Measurements from ENCODE around the gene PCBP3. TPM values are rescaled to one million over a fixed set of nuclear protein-coding genes. Genes with fewer than 3 reads are reported as not detected.

Gene PCBP3
- total RNA-seq, 1 donor: 1.1 TPM

- Histone ChIP-seq H3K27me3 (ENCODE audit: insufficient read depth, low read length) (no peaks in the 10 kb centered on the region), H3K4me3 (ENCODE audit: insufficient read depth, low read length) (no peak overlapping the region), H3K36me3 (ENCODE audit: insufficient read depth, low read length) (no peaks in the 10 kb centered on the region), H3K27ac (ENCODE audit: low read depth, low read length) (no peak overlapping the region), H3K4me1 (ENCODE audit: insufficient read depth, low read length) (no peaks in the 10 kb centered on the region), H3K9me3 (ENCODE audit: low read depth, low read length) (no peaks in the 10 kb centered on the region), H4K20me1 (ENCODE audit: insufficient read depth, low read length) (no peaks in the 10 kb centered on the region), H2AFZ (ENCODE audit: low read length) (no peak overlapping the region), H3K4me2 (ENCODE audit: insufficient read depth, low read length) (no peak overlapping the region), H3K79me2 (ENCODE audit: insufficient read depth, low read length) (no peaks in the 10 kb centered on the region)
- DNase-seq (ENCODE audit: insufficient read length, low spot score, missing footprints): no peak
- no peak for TF ChIP-seq CTCF (IDR thresholded peaks at IDR 0.05; ENCODE audit: extremely low read depth, low read depth, low read length)
These were observed 135.7 kb downstream of the PCBP3 start for GRCh38 chr21:45779226-45779625.

- no peaks in the 10 kb centered on the region for H3K36me3 ChIP-seq (ENCODE audit: insufficient read depth, low read length)
- no peak for TF ChIP-seq CTCF (IDR thresholded peaks at IDR 0.05; ENCODE audit: extremely low read depth, low read depth, low read length)
These were observed 137.1 kb downstream of the PCBP3 start for GRCh38 chr21:45780647-45781046.

GRCh38 chr21:45781741-45782140 is 138.2 kb downstream of the PCBP3 start:
- H3K4me3 ChIP-seq (ENCODE audit: insufficient read depth, low read length): no peak overlapping the region
- no peak overlapping the region for H2AFZ ChIP-seq (ENCODE audit: low read length)
- H3K9me3 ChIP-seq (ENCODE audit: low read depth, low read length): no peaks in the 10 kb centered on the region
- no peaks in the 10 kb centered on the region for H3K4me1 ChIP-seq (ENCODE audit: insufficient read depth, low read length)
- no peak overlapping the region for H3K4me2 ChIP-seq (ENCODE audit: insufficient read depth, low read length)
- H3K36me3 ChIP-seq (ENCODE audit: insufficient read depth, low read length): no peaks in the 10 kb centered on the region
- no peak for TF ChIP-seq CTCF (IDR thresholded peaks at IDR 0.05; ENCODE audit: extremely low read depth, low read depth, low read length)
- H4K20me1 ChIP-seq (ENCODE audit: insufficient read depth, low read length): no peaks in the 10 kb centered on the region
- no peaks in the 10 kb centered on the region for H3K79me2 ChIP-seq (ENCODE audit: insufficient read depth, low read length)
- no peaks in the 10 kb centered on the region for H3K27me3 ChIP-seq (ENCODE audit: insufficient read depth, low read length)
- no peak overlapping the region for H3K27ac ChIP-seq (ENCODE audit: low read depth, low read length)
- DNase-seq (ENCODE audit: insufficient read length, low spot score, missing footprints): no peak

More at GRCh38 chr21:45780647-45781046, 137.1 kb downstream of the PCBP3 start:
- DNase-seq (ENCODE audit: insufficient read length, low spot score, missing footprints): no peak
- H3K79me2 ChIP-seq (ENCODE audit: insufficient read depth, low read length): no peaks in the 10 kb centered on the region
- no peak overlapping the region for H2AFZ ChIP-seq (ENCODE audit: low read length)
- no peaks in the 10 kb centered on the region for H3K4me1 ChIP-seq (ENCODE audit: insufficient read depth, low read length)
- no peaks in the 10 kb centered on the region for H3K9me3 ChIP-seq (ENCODE audit: low read depth, low read length)
- no peaks in the 10 kb centered on the region for H4K20me1 ChIP-seq (ENCODE audit: insufficient read depth, low read length)
- H3K27ac ChIP-seq (ENCODE audit: low read depth, low read length): no peak overlapping the region
- H3K4me3 ChIP-seq (ENCODE audit: insufficient read depth, low read length): no peak overlapping the region
- no peak overlapping the region for H3K4me2 ChIP-seq (ENCODE audit: insufficient read depth, low read length)
- no peaks in the 10 kb centered on the region for H3K27me3 ChIP-seq (ENCODE audit: insufficient read depth, low read length)

- Histone ChIP-seq H3K36me3 (ENCODE audit: insufficient read depth, low read length) (no peaks in the 10 kb centered on the region), H3K4me2 (ENCODE audit: insufficient read depth, low read length) (no peak overlapping the region), H2AFZ (ENCODE audit: low read length) (no peak overlapping the region), H4K20me1 (ENCODE audit: insufficient read depth, low read length) (no peaks in the 10 kb centered on the region), H3K27me3 (ENCODE audit: insufficient read depth, low read length) (peaks cover 15% of the 10 kb centered on the region), H3K4me1 (ENCODE audit: insufficient read depth, low read length) (no peaks in the 10 kb centered on the region), H3K79me2 (ENCODE audit: insufficient read depth, low read length) (no peaks in the 10 kb centered on the region), H3K9me3 (ENCODE audit: low read depth, low read length) (no peaks in the 10 kb centered on the region), H3K4me3 (ENCODE audit: insufficient read depth, low read length) (no peak overlapping the region), H3K27ac (ENCODE audit: low read depth, low read length) (no peak overlapping the region)
- DNase-seq (ENCODE audit: insufficient read length, low spot score, missing footprints): no peak
- no peak for TF ChIP-seq CTCF (IDR thresholded peaks at IDR 0.05; ENCODE audit: extremely low read depth, low read depth, low read length)
These were observed 143.1 kb downstream of the PCBP3 start for GRCh38 chr21:45786660-45787059.
